ENCODE data around the gene TECPR2.

DNA sequence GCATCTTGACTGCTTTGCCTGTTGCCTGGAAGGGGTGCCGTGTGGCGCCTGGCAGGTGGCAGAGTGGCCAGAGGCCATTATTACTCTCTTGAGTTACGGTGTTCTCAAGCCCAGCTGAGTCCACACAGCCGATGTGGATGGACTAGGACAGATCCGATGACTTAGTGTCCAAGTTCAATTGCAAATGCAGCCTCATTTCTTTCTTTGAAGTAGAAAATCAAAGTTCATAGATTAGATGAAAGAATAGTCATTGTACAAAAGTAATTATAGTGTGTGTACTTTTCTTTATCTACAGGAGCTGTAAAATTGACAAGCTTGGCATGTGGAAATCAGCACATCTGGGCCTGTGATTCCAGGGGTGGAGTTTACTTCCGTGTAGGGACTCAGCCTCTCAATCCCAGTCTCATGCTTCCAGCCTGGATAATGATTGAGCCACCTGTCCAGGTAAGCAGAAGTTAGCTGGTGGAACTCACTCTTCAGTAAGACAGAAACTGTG is 102.2 kb downstream of the TECPR2 start:
- TF ChIP-seq, protein P1, sequence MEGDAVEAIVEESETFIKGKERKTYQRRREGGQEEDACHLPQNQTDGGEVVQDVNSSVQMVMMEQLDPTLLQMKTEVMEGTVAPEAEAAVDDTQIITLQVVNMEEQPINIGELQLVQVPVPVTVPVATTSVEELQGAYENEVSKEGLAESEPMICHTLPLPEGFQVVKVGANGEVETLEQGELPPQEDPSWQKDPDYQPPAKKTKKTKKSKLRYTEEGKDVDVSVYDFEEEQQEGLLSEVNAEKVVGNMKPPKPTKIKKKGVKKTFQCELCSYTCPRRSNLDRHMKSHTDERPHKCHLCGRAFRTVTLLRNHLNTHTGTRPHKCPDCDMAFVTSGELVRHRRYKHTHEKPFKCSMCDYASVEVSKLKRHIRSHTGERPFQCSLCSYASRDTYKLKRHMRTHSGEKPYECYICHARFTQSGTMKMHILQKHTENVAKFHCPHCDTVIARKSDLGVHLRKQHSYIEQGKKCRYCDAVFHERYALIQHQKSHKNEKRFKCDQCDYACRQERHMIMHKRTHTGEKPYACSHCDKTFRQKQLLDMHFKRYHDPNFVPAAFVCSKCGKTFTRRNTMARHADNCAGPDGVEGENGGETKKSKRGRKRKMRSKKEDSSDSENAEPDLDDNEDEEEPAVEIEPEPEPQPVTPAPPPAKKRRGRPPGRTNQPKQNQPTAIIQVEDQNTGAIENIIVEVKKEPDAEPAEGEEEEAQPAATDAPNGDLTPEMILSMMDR (IDR thresholded peaks at IDR 0.05), result no peak
- no peak for TF ChIP-seq POLR2AphosphoS5 (IDR thresholded peaks at IDR 0.05)
- TF ChIP-seq POLR2A (IDR thresholded peaks at IDR 0.05), result no peak

All from breast epithelium (tissue), 3 donors.